Ishikawa (cell line): ENCODE measurements around the gene WSB2.

Source experiments
- CEBPB ChIP-seq: IDR thresholded peaks from 2 replicates; pipeline ENCODE4 v1.6.1; 2012
- CREB1 ChIP-seq: IDR thresholded peaks from 2 replicates; pipeline ENCODE4 v1.6.1; 2012; ENCODE audit warnings: low read depth
- EGR1 ChIP-seq: IDR thresholded peaks from 2 replicates; pipeline ENCODE4 v1.6.1; 2012
- EP300 ChIP-seq: IDR thresholded peaks from 2 replicates; pipeline ENCODE4 v1.6.1; 2012; ENCODE audit warnings: borderline replicate concordance
- FOXM1 ChIP-seq: IDR thresholded peaks from 2 replicates; pipeline ENCODE4 v1.6.1; 2012; ENCODE audit warnings: low read depth, borderline replicate concordance
- MAX ChIP-seq: IDR thresholded peaks from 2 replicates; pipeline ENCODE4 v1.6.1; 2012
- NFIC ChIP-seq: IDR thresholded peaks from 2 replicates; pipeline ENCODE4 v1.6.1; 2012
- RAD21 ChIP-seq: IDR thresholded peaks from 2 replicates; pipeline ENCODE4 v1.6.1; 2012; ENCODE audit warnings: low read depth
- REST ChIP-seq: IDR thresholded peaks from 2 replicates; pipeline ENCODE4 v1.6.1; 2012; ENCODE audit warnings: low read depth, mild to moderate bottlenecking
- TAF1 ChIP-seq: IDR thresholded peaks from 2 replicates; pipeline ENCODE4 v1.6.1; 2012; ENCODE audit warnings: low read depth, mild to moderate bottlenecking
- TCF12 ChIP-seq: IDR thresholded peaks from 2 replicates; pipeline ENCODE4 v1.6.1; 2012; ENCODE audit warnings: low read depth
- TEAD4 ChIP-seq: IDR thresholded peaks from 2 replicates; pipeline ENCODE4 v1.6.1; 2012
- YY1 ChIP-seq: IDR thresholded peaks from 2 replicates; pipeline ENCODE4 v1.6.1; 2012; ENCODE audit warnings: low read depth
- ZBTB7A ChIP-seq: IDR thresholded peaks from 2 replicates; pipeline ENCODE4 v1.6.1; 2012; ENCODE audit warnings: low read depth
- TF ChIP-seq, protein P1 (sequence below): IDR thresholded peaks from 2 replicates; pipeline ENCODE4 v1.6.1; 2012

WSB2 gene

DNA sequence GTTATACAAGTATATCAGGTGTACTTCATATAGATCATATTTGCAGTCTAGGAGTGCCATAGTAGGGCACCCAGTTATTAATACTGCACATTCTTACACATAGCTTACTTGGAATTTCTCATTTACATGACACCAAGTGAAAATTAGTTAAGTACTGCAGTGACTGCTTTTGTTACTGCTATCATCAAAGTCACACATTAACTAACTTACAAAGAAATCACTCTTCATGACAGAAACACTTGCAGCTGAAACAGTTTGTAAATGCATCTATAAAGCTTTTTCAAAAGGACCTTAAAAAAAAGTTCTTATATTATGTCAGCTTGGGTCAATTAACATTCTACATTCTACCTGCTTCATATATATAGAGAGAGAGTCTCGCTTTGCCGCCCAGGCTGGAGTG is 62.3 kb downstream of the WSB2 start:
- TF ChIP-seq RAD21 (no peak), FOXM1 (no peak), TAF1 (no peak), CREB1 (no peak), TCF12 (no peak), YY1 (no peak), TEAD4 (no peak), ZBTB7A (no peak), EGR1 (no peak), MAX (no peak), NFIC (no peak), REST (no peak), CEBPB (no peak), EP300 (no peak)
- TF ChIP-seq, protein P1, sequence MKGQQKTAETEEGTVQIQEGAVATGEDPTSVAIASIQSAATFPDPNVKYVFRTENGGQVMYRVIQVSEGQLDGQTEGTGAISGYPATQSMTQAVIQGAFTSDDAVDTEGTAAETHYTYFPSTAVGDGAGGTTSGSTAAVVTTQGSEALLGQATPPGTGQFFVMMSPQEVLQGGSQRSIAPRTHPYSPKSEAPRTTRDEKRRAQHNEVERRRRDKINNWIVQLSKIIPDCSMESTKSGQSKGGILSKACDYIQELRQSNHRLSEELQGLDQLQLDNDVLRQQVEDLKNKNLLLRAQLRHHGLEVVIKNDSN, result no peak

- no peak for TF ChIP-seq CEBPB
- no peak for TF ChIP-seq RAD21
- no peak for TF ChIP-seq TCF12
- TF ChIP-seq YY1, result no peak
- TF ChIP-seq CREB1, result no peak
- no peak for TF ChIP-seq NFIC
- TF ChIP-seq ZBTB7A, result no peak
- TF ChIP-seq REST, result no peak
- TF ChIP-seq, protein P1, result no peak
- TF ChIP-seq FOXM1, result no peak
- no peak for TF ChIP-seq EGR1
- TF ChIP-seq EP300, result no peak
- TF ChIP-seq TAF1, result no peak
- no peak for TF ChIP-seq TEAD4
Measured at GRCh38 chr12:117994551-117995438, 66.2 kb downstream of the WSB2 start.

- TF ChIP-seq ZBTB7A (no peak), TCF12 (no peak)
Measured at GRCh38 chr12:117986705-117987469, 74.1 kb downstream of the WSB2 start.

DNA sequence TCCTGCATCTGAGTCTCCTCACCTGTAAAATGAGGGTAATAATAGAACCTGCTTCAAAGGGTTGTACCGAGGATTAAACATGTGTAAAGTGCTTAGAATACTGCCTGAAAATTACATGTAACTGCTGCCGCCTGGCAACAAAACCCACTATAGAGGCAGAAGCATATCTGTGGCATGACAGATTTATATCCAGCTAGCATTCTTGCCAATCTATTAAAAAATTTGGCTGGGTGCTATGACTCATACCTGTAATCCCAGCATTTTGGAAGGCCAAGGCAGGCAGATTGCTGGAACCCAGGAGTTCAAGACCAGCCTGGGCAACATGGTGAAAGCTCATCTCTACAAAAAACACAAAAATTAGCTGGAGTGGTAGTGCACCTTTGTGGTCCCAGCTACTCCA is 75.8 kb downstream of the WSB2 start:
- TF ChIP-seq TEAD4 (no peak), EGR1 (no peak), EP300 (no peak), CREB1 (no peak), YY1 (no peak), TAF1 (no peak), NFIC (no peak), MAX (no peak), ZBTB7A (no peak), FOXM1 (no peak), TCF12 (no peak), REST (no peak), RAD21 (no peak), CEBPB (no peak)
- TF ChIP-seq, protein P1, result no peak
